ENCODE measurements around the gene KCND3. TPM values are rescaled to one million over a fixed set of nuclear protein-coding genes. Genes with fewer than 3 reads are reported as not detected.

The KCND3 gene
- total RNA-seq, 3 donors from 2014 or later (not counting 1 experiment from before 2014, with no cell fraction given), result 0.07 to 0.16 TPM; not detected in 1

DNA sequence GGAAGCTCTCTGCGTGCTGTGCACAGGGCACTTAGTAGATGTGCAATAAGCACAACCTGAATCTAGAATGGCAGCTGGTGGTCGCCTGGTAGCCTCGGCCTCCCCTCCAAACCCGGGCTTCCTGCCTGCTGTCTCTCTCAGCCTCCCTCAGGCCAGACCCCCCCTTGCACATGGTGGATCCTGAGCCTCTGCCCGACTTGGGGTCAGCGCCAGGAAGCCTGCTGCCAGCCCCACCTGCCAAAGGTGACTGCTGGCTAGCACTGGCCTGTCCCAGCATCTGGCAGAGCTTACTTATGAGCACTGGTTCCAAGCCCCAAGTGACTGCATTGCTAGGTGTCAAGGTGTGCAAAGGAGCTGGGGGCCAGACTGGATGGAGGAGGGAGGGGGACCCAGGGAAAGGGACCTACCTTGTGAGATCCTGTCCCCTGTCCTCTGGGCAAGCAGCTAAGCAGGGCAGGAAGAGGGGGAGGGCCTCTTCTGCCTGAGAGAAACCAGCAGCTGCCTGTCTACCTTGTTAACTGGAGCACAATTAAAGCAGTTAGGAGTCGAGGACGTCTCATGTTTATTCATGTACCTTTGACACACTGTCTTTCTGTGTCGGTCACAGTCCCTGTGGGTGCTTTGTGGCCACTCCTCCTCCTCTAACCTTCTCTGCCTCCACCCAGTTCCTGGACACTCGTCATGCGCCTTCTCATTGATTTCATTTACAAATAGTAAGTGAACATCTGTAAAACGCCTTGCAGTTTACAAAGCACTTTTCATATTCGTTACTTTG is 132.9 kb downstream of the KCND3 start:
- no peak overlapping the region for H3K27ac Mint-ChIP-seq
- intact Hi-C loops (cut with micrococcal nuclease), result no loop called here
- peaks cover 19 to 67% of the 10 kb centered on the region in 2 donors for H3K27me3 Mint-ChIP-seq (ENCODE audit: low read depth in 2 of 2)
- H3K9me3 Mint-ChIP-seq, result no peaks in the 10 kb centered on the region
- no peaks in the 10 kb centered on the region for H3K36me3 Mint-ChIP-seq
- ATAC-seq (no peak), DNase-seq (no peak)
- H3K4me1 ChIP-seq (ENCODE audit: control insufficient read depth, insufficient read depth, low read length), result no peaks in the 10 kb centered on the region
- H3K27me3 ChIP-seq (ENCODE audit: control insufficient read depth, insufficient read depth, low read length), result no peaks in the 10 kb centered on the region
- H3K36me3 ChIP-seq (ENCODE audit: control insufficient read depth, insufficient read depth, low read length), result no peaks in the 10 kb centered on the region
- 70% methylated on average over 13 of the region's 13 CpGs for WGBS (ENCODE audit: insufficient coverage)
- H3K4me3 ChIP-seq (ENCODE audit: low read length), result no peak overlapping the region
- H3K4me3 Mint-ChIP-seq, result no peak overlapping the region
- TF ChIP-seq, protein P1, sequence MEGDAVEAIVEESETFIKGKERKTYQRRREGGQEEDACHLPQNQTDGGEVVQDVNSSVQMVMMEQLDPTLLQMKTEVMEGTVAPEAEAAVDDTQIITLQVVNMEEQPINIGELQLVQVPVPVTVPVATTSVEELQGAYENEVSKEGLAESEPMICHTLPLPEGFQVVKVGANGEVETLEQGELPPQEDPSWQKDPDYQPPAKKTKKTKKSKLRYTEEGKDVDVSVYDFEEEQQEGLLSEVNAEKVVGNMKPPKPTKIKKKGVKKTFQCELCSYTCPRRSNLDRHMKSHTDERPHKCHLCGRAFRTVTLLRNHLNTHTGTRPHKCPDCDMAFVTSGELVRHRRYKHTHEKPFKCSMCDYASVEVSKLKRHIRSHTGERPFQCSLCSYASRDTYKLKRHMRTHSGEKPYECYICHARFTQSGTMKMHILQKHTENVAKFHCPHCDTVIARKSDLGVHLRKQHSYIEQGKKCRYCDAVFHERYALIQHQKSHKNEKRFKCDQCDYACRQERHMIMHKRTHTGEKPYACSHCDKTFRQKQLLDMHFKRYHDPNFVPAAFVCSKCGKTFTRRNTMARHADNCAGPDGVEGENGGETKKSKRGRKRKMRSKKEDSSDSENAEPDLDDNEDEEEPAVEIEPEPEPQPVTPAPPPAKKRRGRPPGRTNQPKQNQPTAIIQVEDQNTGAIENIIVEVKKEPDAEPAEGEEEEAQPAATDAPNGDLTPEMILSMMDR (IDR thresholded peaks at IDR 0.05), result no peak
- no peaks in the 10 kb centered on the region for H3K9me3 ChIP-seq (ENCODE audit: control insufficient read depth, insufficient read depth, low read length)
- H3K27ac ChIP-seq (ENCODE audit: low read length), result no peak overlapping the region
- H3K4me1 Mint-ChIP-seq, result no peaks in the 10 kb centered on the region

DNA sequence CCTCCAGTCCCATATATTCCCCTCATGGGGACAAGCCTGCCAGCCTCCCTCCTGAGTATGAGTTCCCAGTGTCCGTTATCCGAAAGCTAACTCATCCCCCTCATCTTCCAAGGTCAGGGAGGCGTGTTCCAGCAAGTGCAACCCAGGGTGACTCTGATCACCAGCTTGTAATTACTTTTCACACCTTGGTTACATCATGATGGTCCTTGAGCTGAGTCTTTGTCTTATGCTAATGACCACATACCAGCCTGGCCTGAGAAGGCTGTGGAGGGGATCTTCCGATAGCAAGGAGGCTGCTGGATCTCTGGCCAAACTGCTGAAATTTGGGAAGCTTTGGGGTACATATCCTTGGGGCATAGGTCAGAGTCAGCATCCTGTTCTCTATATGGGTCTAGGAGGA is 134.2 kb downstream of the KCND3 start:
- H3K4me1 Mint-ChIP-seq, result no peaks in the 10 kb centered on the region
- Histone ChIP-seq H3K9me3 (ENCODE audit: control insufficient read depth, insufficient read depth, low read length) (no peaks in the 10 kb centered on the region), H3K36me3 (ENCODE audit: control insufficient read depth, insufficient read depth, low read length) (no peaks in the 10 kb centered on the region), H3K4me1 (ENCODE audit: control insufficient read depth, insufficient read depth, low read length) (no peaks in the 10 kb centered on the region), H3K27me3 (ENCODE audit: control insufficient read depth, insufficient read depth, low read length) (no peaks in the 10 kb centered on the region), H3K27ac (ENCODE audit: low read length) (no peak overlapping the region), H3K4me3 (ENCODE audit: low read length) (no peak overlapping the region)
- no peaks in the 10 kb centered on the region for H3K36me3 Mint-ChIP-seq
- ATAC-seq, result no peak
- no peak overlapping the region for H3K27ac Mint-ChIP-seq
- no peak for DNase-seq
- no peaks in the 10 kb centered on the region for H3K9me3 Mint-ChIP-seq
- no peak overlapping the region for H3K4me3 Mint-ChIP-seq
- intact Hi-C loops (cut with micrococcal nuclease), result no loop called here
- WGBS (ENCODE audit: insufficient coverage), result 87% methylated on average over 4 of the region's 4 CpGs
- TF ChIP-seq, protein P1 (IDR thresholded peaks at IDR 0.05), result no peak
- peaks cover 18 to 63% of the 10 kb centered on the region in 2 donors for H3K27me3 Mint-ChIP-seq (ENCODE audit: low read depth in 2 of 2)

DNA sequence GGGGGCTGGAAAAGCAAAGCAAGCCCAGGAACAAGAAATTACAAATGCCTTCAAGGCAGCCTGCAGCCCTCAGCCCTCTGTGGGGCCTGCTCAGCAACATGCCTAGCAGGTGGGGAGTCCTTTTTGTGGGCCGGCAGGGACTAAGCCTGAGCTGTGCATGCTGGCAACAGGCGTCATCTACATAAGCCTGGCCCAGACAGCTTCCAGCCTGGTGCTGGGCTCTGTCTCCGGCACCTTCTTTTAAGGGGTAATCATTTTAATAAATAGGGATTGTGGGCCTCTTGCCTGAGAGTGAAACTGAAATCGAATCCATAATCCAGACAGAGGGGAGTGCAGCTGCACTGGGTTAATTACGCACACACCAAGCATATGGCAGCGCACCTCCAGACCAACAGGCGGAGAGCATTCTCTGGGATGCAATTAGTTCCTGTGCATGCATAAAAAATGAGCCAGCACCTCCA is 137.2 kb downstream of the KCND3 start:
- WGBS (ENCODE audit: insufficient coverage), result 80% methylated on average over 7 of the region's 7 CpGs
- no peaks in the 10 kb centered on the region for H3K36me3 Mint-ChIP-seq

More for the DNA sequence above, 137.2 kb downstream of the KCND3 start:
- Mint-ChIP-seq H3K9me3 (no peaks in the 10 kb centered on the region), H3K4me3 (no peak overlapping the region), H3K27ac (no peak overlapping the region), H3K4me1 (no peaks in the 10 kb centered on the region), H3K27me3 (ENCODE audit: low read depth in 2 of 2) (peaks cover 16 to 42% of the 10 kb centered on the region in 2 donors)
- Histone ChIP-seq H3K27ac (ENCODE audit: low read length) (no peak overlapping the region), H3K4me3 (ENCODE audit: low read length) (no peak overlapping the region), H3K36me3 (ENCODE audit: control insufficient read depth, insufficient read depth, low read length) (no peaks in the 10 kb centered on the region), H3K4me1 (ENCODE audit: control insufficient read depth, insufficient read depth, low read length) (no peaks in the 10 kb centered on the region), H3K27me3 (ENCODE audit: control insufficient read depth, insufficient read depth, low read length) (no peaks in the 10 kb centered on the region), H3K9me3 (ENCODE audit: control insufficient read depth, insufficient read depth, low read length) (no peaks in the 10 kb centered on the region)
- DNase-seq (no peak), ATAC-seq (no peak)
- TF ChIP-seq, protein P1 (IDR thresholded peaks at IDR 0.05), result no peak
- intact Hi-C loops (cut with micrococcal nuclease), result no loop called here

Measured in natural killer cell (primary cell).